Neural progenitor cell (in vitro differentiated cells): ENCODE data around the gene AGMO. TPM values are rescaled to one million over a fixed set of nuclear protein-coding genes. Genes with fewer than 3 reads are reported as not detected.

Source experiments
- DNase-seq: peaks from one replicate; pipeline ENCODE4 v3.0.0-alpha.2; 2016; ENCODE audit warnings: low spot score
- H2AFZ ChIP-seq: fragments of 200-600 bp; sonication (generic); replicated peaks from 2 replicates; pipeline ENCODE4 v1.6.1; 2016; ENCODE audit warnings: antibody characterized with exemption
- H3F3A ChIP-seq: fragments of 200-600 bp; sonication (generic); 2 replicates; pipeline ENCODE4 v1.6.1; 2016; ENCODE audit warnings: antibody characterized with exemption, low read depth
- H3K27ac ChIP-seq: fragments of 200-600 bp; sonication (generic); 2 replicates; pipeline ENCODE4 v1.5.1; 2016; ENCODE audit warnings: mild to moderate bottlenecking
- H3K27me3 ChIP-seq: fragments of 200-600 bp; sonication (generic); 2 replicates; pipeline ENCODE4 v1.6.1; 2016; ENCODE audit warnings: mild to moderate bottlenecking, moderate library complexity
- H3K36me3 ChIP-seq: fragments of 200-600 bp; sonication (generic); 2 replicates; pipeline ENCODE4 v1.5.1; 2016
- H3K4me1 ChIP-seq: fragments of 200-600 bp; sonication (generic); 2 replicates; pipeline ENCODE4 v1.6.1; 2016; ENCODE audit warnings: mixed run types
- H3K4me2 ChIP-seq: fragments of 200-600 bp; sonication (generic); 2 replicates; pipeline ENCODE4 v1.6.1; 2016
- H3K4me3 ChIP-seq: fragments of 200-600 bp; sonication (generic); 2 replicates; pipeline ENCODE4 v1.5.1; 2016
- H3K79me2 ChIP-seq: fragments of 200-600 bp; sonication (generic); 2 replicates; pipeline ENCODE4 v1.6.1; 2016; ENCODE audit warnings: low read depth
- H3K9ac ChIP-seq: fragments of 200-600 bp; sonication (generic); 2 replicates; pipeline ENCODE4 v1.6.1; 2016
- H3K9me3 ChIP-seq: fragments of 200-600 bp; sonication (generic); 2 replicates; pipeline ENCODE4 v1.5.1; 2016; ENCODE audit warnings: low read depth
- H4K20me1 ChIP-seq: fragments of 200-600 bp; sonication (generic); 2 replicates; pipeline ENCODE4 v1.6.1; 2016; ENCODE audit warnings: low read depth
- H3K27ac Mint-ChIP-seq: 3 replicates; pipeline ENCODE4 v1.8.0; 2021; ENCODE audit warnings: mixed read lengths
- H3K27me3 Mint-ChIP-seq: 2 replicates; pipeline ENCODE4 v1.8.0; 2022; ENCODE audit warnings: low read depth, mild to moderate bottlenecking, inconsistent platforms, moderate library complexity, mixed read lengths; ENCODE audit not compliant: insufficient read depth
- H3K36me3 Mint-ChIP-seq: 3 replicates; pipeline ENCODE4 v1.8.0; 2021; ENCODE audit warnings: mixed read lengths
- H3K4me1 Mint-ChIP-seq: 3 replicates; pipeline ENCODE4 v1.8.0; 2021; ENCODE audit warnings: mixed read lengths
- H3K4me3 Mint-ChIP-seq: 3 replicates; pipeline ENCODE4 v1.8.0; 2021; ENCODE audit warnings: mild to moderate bottlenecking, moderate library complexity, mixed read lengths
- H3K9me3 Mint-ChIP-seq: 3 replicates; pipeline ENCODE4 v1.8.0; 2020; ENCODE audit warnings: mixed read lengths
- EZH2 ChIP-seq: fragments of 200-600 bp; sonication (generic); IDR thresholded peaks from 2 replicates; pipeline ENCODE4 v1.6.1; 2017; ENCODE audit warnings: antibody characterized with exemption, mild to moderate bottlenecking, moderate library complexity
- EZH2phosphoT487 ChIP-seq: fragments of 200-600 bp; sonication (generic); IDR thresholded peaks from 2 replicates; pipeline ENCODE4 v1.6.1; 2017; ENCODE audit warnings: antibody characterized with exemption
- total RNA-seq: library from RNA; depleted of rRNA; stranded (reverse); fragments of >200 nt; gene quantifications from 2 replicates; pipeline ENCODE4 v1.2.3, GENCODE V29; 2015; ENCODE audit warnings: low replicate concordance
- TF ChIP-seq, protein P1 (sequence below): fragments of 200-600 bp; sonication (generic); IDR thresholded peaks from 2 replicates; pipeline ENCODE4 v1.5.1; 2017; ENCODE audit warnings: antibody characterized with exemption, mild to moderate bottlenecking

The AGMO gene
- total RNA-seq, 1 donor from 2014 or later = 0.30 TPM

DNA sequence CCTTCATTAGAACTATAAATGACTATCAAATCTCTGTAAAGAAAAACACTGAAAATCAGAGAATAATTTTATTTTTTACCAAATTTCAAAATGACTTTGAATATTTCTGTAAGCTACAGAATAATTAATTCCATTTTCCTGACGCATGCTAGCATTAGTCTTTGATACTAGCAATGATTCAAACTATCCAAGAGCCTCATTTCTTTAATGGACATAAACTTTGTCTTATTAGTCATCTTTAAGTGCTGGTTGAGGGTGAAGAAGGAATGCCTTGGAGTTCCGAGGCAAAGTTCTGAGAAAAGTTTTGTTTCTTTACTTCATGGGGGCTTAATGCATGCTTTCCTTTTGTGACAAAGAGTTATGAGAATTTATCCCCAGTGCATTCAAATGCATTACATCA lies 137.3 kb downstream of the AGMO start:
- Histone ChIP-seq H2AFZ (no peak overlapping the region), H3K36me3 (no peaks in the 10 kb centered on the region), H3K4me3 (no peak overlapping the region), H3K9ac (no peak overlapping the region), H3K27ac (no peak overlapping the region), H3F3A (no peaks in the 10 kb centered on the region), H3K27me3 (no peaks in the 10 kb centered on the region), H4K20me1 (no peaks in the 10 kb centered on the region), H3K9me3 (no peaks in the 10 kb centered on the region), H3K4me2 (no peak overlapping the region), H3K4me1 (no peaks in the 10 kb centered on the region), H3K79me2 (no peaks in the 10 kb centered on the region)
- H3K9me3 Mint-ChIP-seq = no peaks in the 10 kb centered on the region
- no peaks in the 10 kb centered on the region for H3K27me3 Mint-ChIP-seq
- TF ChIP-seq, protein P1, sequence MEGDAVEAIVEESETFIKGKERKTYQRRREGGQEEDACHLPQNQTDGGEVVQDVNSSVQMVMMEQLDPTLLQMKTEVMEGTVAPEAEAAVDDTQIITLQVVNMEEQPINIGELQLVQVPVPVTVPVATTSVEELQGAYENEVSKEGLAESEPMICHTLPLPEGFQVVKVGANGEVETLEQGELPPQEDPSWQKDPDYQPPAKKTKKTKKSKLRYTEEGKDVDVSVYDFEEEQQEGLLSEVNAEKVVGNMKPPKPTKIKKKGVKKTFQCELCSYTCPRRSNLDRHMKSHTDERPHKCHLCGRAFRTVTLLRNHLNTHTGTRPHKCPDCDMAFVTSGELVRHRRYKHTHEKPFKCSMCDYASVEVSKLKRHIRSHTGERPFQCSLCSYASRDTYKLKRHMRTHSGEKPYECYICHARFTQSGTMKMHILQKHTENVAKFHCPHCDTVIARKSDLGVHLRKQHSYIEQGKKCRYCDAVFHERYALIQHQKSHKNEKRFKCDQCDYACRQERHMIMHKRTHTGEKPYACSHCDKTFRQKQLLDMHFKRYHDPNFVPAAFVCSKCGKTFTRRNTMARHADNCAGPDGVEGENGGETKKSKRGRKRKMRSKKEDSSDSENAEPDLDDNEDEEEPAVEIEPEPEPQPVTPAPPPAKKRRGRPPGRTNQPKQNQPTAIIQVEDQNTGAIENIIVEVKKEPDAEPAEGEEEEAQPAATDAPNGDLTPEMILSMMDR = no peak
- TF ChIP-seq EZH2 (no peak), EZH2phosphoT487 (no peak)
- DNase-seq = no peak
- H3K4me3 Mint-ChIP-seq = no peak overlapping the region
- H3K27ac Mint-ChIP-seq = no peak overlapping the region
- H3K36me3 Mint-ChIP-seq = no peaks in the 10 kb centered on the region
- H3K4me1 Mint-ChIP-seq = no peaks in the 10 kb centered on the region

DNA sequence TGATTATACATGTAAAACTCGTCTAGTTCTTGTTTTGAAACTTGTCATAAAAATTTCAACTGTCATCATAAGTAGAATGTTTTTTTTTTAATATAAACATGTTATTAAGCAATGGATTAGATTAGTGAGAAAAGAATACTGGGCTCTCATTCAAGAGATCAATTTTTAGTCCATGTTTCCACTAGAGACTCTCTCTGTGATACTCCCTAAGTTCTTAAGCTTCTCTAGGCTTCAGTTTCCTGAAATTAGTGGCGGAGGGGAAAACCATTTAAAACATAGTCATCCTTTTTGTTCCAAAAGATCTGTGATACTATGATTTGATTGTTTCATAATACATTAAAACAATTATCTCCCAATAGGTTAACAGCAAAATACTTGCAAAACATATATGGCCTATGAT lies 142.2 kb downstream of the AGMO start:
- no peaks in the 10 kb centered on the region for H4K20me1 ChIP-seq
- no peaks in the 10 kb centered on the region for H3K9me3 Mint-ChIP-seq
- no peaks in the 10 kb centered on the region for H3K9me3 ChIP-seq
- H3K36me3 ChIP-seq = no peaks in the 10 kb centered on the region
- no peak overlapping the region for H3K27ac Mint-ChIP-seq
- no peaks in the 10 kb centered on the region for H3K36me3 Mint-ChIP-seq
- H3K4me1 Mint-ChIP-seq = no peaks in the 10 kb centered on the region
- no peaks in the 10 kb centered on the region for H3K79me2 ChIP-seq
- H3K4me3 Mint-ChIP-seq = no peak overlapping the region
- no peak overlapping the region for H3K4me3 ChIP-seq
- no peaks in the 10 kb centered on the region for H3K27me3 Mint-ChIP-seq
- no peak overlapping the region for H2AFZ ChIP-seq
- H3K4me2 ChIP-seq = no peak overlapping the region
- H3K27ac ChIP-seq = no peak overlapping the region
- DNase-seq = no peak
- H3K9ac ChIP-seq = no peak overlapping the region
- no peaks in the 10 kb centered on the region for H3F3A ChIP-seq
- TF ChIP-seq EZH2 (no peak), EZH2phosphoT487 (no peak)
- TF ChIP-seq, protein P1 = no peak
- H3K27me3 ChIP-seq = no peaks in the 10 kb centered on the region
- no peaks in the 10 kb centered on the region for H3K4me1 ChIP-seq

DNA sequence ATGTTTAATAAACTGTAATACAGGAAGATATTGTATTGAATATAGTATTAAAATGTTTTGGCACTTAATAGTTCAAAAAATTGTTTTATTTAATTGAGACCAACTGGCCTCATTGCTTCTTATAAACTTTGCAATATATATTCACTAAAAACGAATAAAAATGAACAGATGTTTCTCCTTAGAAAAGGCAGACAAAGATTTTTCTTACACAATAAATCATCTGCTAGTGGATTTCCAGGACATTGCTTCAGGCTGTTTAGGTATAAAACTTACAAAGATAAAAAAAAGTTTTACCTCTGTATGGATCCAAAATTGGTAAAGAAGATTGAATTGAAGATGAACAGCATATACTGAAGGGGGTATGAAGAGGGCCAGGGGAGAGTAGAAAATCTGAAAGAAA lies 143.6 kb downstream of the AGMO start:
- H3K4me1 Mint-ChIP-seq = no peaks in the 10 kb centered on the region
- no peaks in the 10 kb centered on the region for H3K36me3 Mint-ChIP-seq

More for the DNA sequence above, 143.6 kb downstream of the AGMO start:
- H3K27me3 Mint-ChIP-seq = no peaks in the 10 kb centered on the region
- no peaks in the 10 kb centered on the region for H3K27me3 ChIP-seq
- no peaks in the 10 kb centered on the region for H3F3A ChIP-seq
- no peaks in the 10 kb centered on the region for H3K9me3 ChIP-seq
- H3K4me2 ChIP-seq = no peak overlapping the region
- H3K4me3 ChIP-seq = no peak overlapping the region
- H4K20me1 ChIP-seq = no peaks in the 10 kb centered on the region
- no peak for TF ChIP-seq EZH2phosphoT487
- TF ChIP-seq EZH2 = no peak
- TF ChIP-seq, protein P1 = no peak
- H3K27ac Mint-ChIP-seq = no peak overlapping the region
- H3K9ac ChIP-seq = no peak overlapping the region
- no peak overlapping the region for H2AFZ ChIP-seq
- no peak for DNase-seq
- no peak overlapping the region for H3K4me3 Mint-ChIP-seq
- H3K9me3 Mint-ChIP-seq = peaks cover 2% of the 10 kb centered on the region
- H3K27ac ChIP-seq = no peak overlapping the region
- H3K79me2 ChIP-seq = no peaks in the 10 kb centered on the region
- no peaks in the 10 kb centered on the region for H3K4me1 ChIP-seq
- H3K36me3 ChIP-seq = no peaks in the 10 kb centered on the region
